ENCODE measurements around the gene ASCC1.
"Not testable (repeated sequence)": the region's sequence is repeated elsewhere in the genome, so short reads cannot be mapped to it uniquely, and the experiment has no call there.

ASCC1 gene

DNA sequence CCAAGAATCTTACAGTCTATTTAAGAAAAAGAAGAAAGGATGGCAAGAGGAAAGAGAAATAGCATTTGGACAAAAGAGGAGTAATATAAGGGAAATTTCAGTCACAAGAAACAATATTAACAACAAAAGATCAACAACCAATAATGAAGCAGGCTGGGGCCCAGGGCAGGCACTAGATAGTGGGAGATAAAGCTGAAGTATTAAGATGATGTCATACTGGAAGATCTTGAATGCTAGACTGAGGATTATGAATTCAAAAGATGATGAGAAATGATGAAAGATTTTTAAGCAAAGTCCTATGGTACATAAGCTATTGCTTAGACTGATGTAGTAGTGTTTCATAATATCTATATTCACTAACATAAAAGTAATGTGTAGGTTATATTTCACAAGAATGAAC, 75.9 kb downstream of the ASCC1 start:
- Mint-ChIP-seq H3K36me3 (peaks cover 16% of the 10 kb centered on the region), H3K4me1 (peaks cover 8% of the 10 kb centered on the region), H3K4me3 (no peak overlapping the region), H3K27me3 (no peaks in the 10 kb centered on the region), H3K27ac (no peak overlapping the region), H3K9me3 (no peaks in the 10 kb centered on the region)
- no peak for ATAC-seq

DNA sequence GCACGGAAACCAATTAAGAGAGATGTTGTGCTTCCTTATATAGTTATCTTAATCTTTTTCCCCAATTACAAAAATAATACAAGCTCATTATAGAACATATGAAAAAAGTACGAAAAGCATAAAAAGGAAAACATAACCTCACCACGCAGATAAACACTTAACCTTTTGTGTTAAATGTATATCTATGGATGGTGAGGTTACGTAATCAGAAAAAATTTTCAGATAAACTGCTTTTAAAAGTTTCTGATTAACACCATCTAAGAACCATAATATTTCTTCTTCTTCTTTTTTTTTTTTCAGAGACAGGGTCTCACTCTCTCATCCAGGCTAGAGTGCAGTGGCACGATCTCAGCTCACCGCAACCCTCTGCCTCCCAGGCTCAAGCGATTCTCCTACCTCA, 78.5 kb downstream of the ASCC1 start:
- H3K27me3 Mint-ChIP-seq, result no peaks in the 10 kb centered on the region
- no peak overlapping the region for H3K27ac Mint-ChIP-seq
- H3K9me3 Mint-ChIP-seq, result no peaks in the 10 kb centered on the region
- peaks cover 34% of the 10 kb centered on the region for H3K4me1 Mint-ChIP-seq
- no peak overlapping the region for H3K4me3 Mint-ChIP-seq
- H3K36me3 Mint-ChIP-seq, result peaks cover 34% of the 10 kb centered on the region
- no peak for ATAC-seq

DNA sequence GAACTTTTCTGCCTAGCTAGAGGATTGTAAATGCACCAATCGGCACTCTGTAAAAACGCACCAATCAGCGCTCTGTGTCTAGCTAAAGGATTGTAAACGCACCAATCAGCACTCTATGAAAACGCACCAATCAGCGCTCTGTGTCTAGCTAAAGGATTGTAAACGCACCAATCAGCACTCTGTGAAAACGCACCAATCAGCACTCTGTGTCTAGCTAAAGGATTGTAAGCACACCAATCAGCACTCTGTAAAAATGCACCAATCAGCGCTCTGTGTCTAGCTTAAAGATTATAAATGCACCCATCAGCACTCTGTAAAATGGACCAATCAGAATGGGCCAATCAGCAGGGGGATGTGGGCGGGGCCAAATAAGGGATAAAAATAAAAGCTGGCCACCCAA, 79.9 kb downstream of the ASCC1 start:
- not testable (repeated sequence) for H3K27ac Mint-ChIP-seq, H3K27me3 Mint-ChIP-seq, H3K9me3 Mint-ChIP-seq, H3K4me3 Mint-ChIP-seq, ATAC-seq
- H3K4me1 Mint-ChIP-seq, result peaks cover 40% of the 10 kb centered on the region
- peaks cover 37% of the 10 kb centered on the region for H3K36me3 Mint-ChIP-seq

DNA sequence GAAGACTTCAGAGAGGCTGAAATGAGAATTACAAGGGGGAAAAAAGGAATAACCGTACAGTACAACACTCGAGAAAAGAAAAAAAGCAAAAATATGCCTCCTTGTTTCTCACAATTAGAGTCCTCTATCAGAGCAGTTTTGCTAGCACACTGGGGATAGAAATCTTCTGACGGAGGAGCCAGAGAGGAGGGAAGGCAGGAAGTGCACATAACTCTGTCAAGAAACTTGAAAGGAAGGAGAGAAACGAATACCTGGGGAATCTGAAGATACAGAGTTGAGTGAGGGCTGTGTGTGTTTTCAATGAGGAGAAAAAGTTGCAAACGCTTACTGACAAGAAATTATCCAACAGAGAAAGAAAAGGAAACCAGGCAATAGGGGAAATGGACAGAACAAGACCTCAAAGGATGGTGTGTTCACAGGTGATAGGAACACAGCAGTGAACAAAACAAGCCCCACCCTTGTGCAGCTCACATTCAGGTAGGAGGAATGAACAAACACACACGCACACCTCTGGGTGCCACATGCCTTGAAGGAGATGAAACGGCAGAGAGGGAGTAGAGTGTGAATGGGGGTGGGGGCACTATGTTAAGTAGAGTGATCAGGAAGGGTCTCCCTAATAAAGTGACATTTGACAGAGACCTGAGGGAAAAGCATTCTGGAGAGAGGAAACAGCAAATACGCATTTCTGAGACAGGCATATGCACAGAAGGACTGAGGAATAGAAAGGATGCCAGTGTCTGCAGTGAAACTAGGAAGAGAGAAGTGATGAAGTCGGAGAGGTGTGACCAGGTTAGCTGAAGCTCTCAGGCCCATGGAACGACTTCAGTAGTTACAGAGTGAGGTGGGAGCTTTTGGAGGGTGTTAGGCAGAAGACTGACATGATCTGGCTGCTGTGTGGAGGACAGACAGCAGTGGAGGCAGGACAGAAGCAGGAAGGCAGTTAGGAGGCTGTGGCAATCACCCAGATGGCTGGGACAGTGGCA, 81.0 kb downstream of the ASCC1 start:
- ATAC-seq, result peak; percentile 71
- H3K4me3 Mint-ChIP-seq, result no peak overlapping the region
- no peaks in the 10 kb centered on the region for H3K27me3 Mint-ChIP-seq

DNA sequence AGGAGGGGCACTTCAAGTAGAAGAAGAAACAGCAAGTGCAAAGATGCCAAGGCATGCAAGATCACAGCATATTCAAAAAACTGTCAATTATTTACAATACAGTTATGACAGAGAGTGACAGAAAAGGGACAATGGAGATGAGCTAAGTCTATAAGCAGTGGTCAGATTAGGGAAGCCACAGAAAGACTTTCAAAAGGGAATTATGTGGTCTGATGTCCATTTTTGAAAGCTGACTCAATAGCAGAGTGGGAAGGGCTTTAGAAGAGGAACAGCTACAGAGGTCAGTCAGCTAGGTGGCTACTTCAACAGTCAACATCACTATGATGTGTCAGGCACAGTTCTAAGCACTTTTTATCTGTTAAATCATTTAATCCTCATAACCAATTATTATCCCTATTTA, 82.6 kb downstream of the ASCC1 start:
- no peak overlapping the region for H3K4me3 Mint-ChIP-seq
- H3K27me3 Mint-ChIP-seq, result no peaks in the 10 kb centered on the region
- H3K9me3 Mint-ChIP-seq, result no peaks in the 10 kb centered on the region
- peak overlapping the region; percentile 38 for H3K27ac Mint-ChIP-seq
- H3K4me1 Mint-ChIP-seq, result peaks cover 40% of the 10 kb centered on the region
- ATAC-seq, result peak; percentile 88
- H3K36me3 Mint-ChIP-seq, result peaks cover 49% of the 10 kb centered on the region

More for the DNA sequence above, 81.0 kb downstream of the ASCC1 start:
- H3K4me1 Mint-ChIP-seq, result peaks cover 40% of the 10 kb centered on the region
- no peaks in the 10 kb centered on the region for H3K9me3 Mint-ChIP-seq
- peaks cover 45% of the 10 kb centered on the region for H3K36me3 Mint-ChIP-seq
- H3K27ac Mint-ChIP-seq, result peak overlapping the region; percentile 20

DNA sequence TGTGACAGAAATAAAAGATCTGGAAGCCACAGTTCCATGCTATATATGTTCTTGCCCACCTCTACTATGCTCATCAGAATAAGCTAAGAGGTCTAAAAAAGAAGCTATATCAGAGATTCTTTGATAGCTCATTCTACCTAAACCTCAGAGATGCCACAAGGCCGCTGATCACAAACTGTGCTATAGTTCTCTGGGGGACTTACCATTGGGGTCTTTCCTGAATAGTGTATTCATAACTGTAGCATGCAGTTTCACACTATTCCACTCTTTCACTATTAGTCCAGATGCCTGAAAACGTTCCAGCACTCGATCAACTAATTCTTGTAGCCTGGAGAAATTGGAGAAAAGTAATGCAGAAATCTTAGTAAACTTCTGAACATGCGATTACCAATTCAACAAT, 83.2 kb downstream of the ASCC1 start:
- Mint-ChIP-seq H3K4me3 (no peak overlapping the region), H3K4me1 (peaks cover 40% of the 10 kb centered on the region), H3K27ac (peak overlapping the region; percentile 38), H3K9me3 (no peaks in the 10 kb centered on the region), H3K36me3 (peaks cover 49% of the 10 kb centered on the region), H3K27me3 (no peaks in the 10 kb centered on the region)
- no peak for ATAC-seq

DNA sequence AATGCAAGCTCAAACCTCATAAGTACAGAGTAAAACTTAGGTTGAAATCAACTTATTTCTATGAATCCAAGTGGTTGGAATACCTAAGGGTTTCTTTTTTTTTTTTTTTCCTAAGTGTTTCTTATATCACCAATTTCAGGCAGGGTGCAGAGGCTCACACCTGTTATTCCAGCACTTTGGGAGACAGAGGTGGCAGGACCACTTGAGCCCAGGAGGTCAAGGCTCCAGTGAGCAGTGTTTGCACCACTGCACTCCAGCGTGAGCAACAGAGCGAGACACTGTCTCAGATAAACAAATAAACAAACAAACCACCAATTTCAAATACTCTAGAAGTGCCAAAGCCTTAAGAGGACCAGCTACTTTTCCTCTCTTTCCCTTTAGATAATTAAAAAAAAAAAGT, 88.5 kb downstream of the ASCC1 start:
- Mint-ChIP-seq H3K9me3 (no peaks in the 10 kb centered on the region), H3K27ac (no peak overlapping the region), H3K27me3 (no peaks in the 10 kb centered on the region), H3K36me3 (peaks cover 40% of the 10 kb centered on the region), H3K4me3 (no peak overlapping the region), H3K4me1 (peaks cover 14% of the 10 kb centered on the region)
- no peak for ATAC-seq

DNA sequence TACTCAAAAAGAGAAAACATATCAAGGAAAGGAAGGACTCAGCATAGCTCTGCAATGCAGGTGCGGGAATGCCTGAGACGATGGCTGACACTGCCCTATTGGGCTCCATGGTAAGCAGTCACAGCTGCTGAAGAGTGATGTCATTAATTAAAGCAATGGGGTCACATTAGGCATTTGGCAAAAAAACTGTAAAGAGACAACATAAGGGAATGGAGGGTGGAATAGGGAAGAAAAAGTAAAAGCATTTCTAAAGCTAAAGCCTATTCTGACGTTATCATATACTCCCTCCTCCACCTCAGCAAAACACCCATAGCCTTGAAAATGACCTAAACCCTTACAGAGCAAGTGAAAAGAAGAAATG, 89.2 kb downstream of the ASCC1 start:
- Mint-ChIP-seq H3K27ac (no peak overlapping the region), H3K36me3 (peaks cover 47% of the 10 kb centered on the region), H3K9me3 (no peaks in the 10 kb centered on the region)

DNA sequence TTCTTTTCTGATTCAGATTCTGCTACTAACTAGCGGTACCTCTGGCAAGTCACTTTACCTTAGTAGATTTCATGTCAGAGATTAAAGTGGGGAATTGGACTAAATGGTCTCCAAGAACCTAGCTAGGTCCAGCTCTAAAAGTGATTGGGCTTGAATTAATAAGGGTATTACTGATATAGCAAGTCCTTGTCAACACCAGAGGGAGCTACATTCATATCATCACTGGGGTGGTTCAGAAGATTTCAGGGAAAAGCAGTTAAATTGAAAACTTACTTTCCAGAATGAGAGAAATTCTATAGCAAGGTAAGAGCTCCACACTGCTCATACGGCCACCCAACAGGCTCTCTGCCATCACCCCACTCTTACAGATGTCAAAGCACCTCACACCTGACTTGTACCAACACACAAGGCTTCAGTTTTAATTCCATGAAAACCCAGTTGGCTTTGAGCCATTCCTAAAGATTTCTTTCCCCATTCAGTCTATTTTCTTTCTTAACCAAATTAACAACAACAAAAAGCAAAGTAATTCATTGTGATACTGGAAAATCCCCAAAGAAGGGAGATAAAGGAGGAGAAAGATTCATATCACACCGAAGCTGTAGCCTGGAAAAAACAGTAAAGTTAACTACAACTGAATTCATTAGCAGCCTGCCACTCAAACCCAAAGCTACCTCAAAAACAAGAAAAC, 89.7 kb downstream of the ASCC1 start:
- Mint-ChIP-seq H3K27me3 (no peaks in the 10 kb centered on the region), H3K36me3 (peaks cover 49% of the 10 kb centered on the region), H3K9me3 (no peaks in the 10 kb centered on the region), H3K4me3 (no peak overlapping the region), H3K27ac (no peak overlapping the region), H3K4me1 (peaks cover 7% of the 10 kb centered on the region)
- ATAC-seq, result no peak

More for the DNA sequence above, 89.2 kb downstream of the ASCC1 start:
- Mint-ChIP-seq H3K4me1 (peaks cover 9% of the 10 kb centered on the region), H3K4me3 (no peak overlapping the region), H3K27me3 (no peaks in the 10 kb centered on the region)
- no peak for ATAC-seq

DNA sequence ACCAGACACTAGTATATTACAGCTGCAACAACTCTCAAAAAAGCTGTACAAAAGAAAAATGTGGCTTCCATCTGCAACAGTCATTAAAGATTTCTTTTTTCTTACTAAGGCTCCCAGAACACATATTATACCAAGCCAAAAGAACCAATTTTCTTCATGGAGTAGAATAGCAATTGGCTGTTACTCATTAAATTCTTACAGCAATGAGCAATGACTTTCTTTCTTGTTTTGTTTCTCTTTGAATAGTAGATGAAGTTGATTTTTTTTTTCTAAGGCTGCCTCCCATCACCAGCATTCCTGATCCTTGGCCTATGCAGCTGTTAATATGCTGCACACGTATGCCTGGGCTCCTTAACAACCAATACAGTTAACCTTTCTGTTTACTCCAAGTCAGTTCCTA, 91.1 kb downstream of the ASCC1 start:
- ATAC-seq, result no peak
- Mint-ChIP-seq H3K4me3 (no peak overlapping the region), H3K36me3 (peaks cover 54% of the 10 kb centered on the region), H3K4me1 (peaks cover 7% of the 10 kb centered on the region), H3K27ac (no peak overlapping the region), H3K27me3 (no peaks in the 10 kb centered on the region), H3K9me3 (no peaks in the 10 kb centered on the region)

DNA sequence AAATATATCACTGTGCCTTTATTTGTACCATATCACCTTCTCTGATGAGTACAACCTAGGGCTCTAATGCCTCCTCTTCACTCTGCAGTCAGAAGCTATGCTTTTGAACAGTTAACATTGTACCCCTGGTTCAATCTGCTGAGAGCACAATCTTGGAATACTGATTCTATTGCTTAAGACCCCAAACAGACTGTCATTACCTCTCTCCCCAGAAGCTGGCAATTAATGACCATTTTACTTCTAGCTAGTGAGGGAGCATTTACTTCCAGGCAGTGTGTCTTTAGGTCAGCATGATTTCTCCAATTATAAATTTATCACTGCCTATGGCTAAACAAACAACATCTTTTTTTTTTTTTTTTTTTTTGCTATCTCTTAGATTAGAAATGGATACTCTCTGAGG, 91.7 kb downstream of the ASCC1 start:
- Mint-ChIP-seq H3K36me3 (peaks cover 55% of the 10 kb centered on the region), H3K4me3 (no peak overlapping the region), H3K27ac (no peak overlapping the region), H3K9me3 (no peaks in the 10 kb centered on the region), H3K4me1 (peaks cover 7% of the 10 kb centered on the region), H3K27me3 (no peaks in the 10 kb centered on the region)
- ATAC-seq, result no peak

DNA sequence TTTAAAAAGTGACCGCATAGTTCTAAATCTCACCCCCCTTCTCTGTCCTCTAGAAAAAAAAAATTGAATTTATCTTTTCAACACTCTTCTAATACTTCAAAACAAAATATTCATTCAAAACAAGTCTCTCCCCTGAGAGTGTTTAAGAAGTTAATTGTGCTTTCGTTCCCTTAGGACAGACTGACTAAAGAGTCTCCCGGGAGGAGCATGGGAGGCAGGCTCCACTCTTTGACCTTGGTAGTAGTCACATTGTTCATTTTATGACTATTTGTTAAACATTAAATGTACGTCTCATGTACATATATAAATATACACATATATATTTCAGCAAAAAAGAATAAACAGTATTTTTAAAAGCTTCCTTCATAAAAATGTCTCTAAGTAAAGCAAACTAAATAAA, 92.5 kb downstream of the ASCC1 start:
- Mint-ChIP-seq H3K4me1 (peaks cover 7% of the 10 kb centered on the region), H3K27me3 (no peaks in the 10 kb centered on the region), H3K36me3 (peaks cover 57% of the 10 kb centered on the region), H3K27ac (no peak overlapping the region), H3K4me3 (no peak overlapping the region), H3K9me3 (no peaks in the 10 kb centered on the region)
- no peak for ATAC-seq

DNA sequence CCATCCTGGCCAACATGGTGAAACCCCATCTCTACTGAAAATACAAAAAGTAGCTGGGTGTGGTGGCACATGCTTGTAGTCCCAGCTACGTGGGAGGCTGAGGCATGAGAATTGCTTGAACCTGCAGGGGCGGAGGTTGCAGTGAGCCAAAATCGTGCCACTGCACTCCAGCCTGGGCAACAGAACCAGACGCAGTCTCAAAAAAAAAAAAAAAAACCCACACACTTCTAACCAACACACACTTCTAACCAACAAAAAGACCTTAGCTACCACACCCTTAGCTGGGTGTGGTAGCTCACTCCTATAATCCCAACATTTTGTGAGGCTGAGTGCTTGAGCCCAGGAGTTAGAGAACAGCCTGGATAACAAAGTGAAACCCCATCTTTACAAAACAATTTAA, 93.9 kb downstream of the ASCC1 start:
- Mint-ChIP-seq H3K36me3 (peaks cover 58% of the 10 kb centered on the region), H3K27me3 (no peaks in the 10 kb centered on the region), H3K4me3 (no peak overlapping the region), H3K9me3 (peaks cover 3% of the 10 kb centered on the region), H3K27ac (no peak overlapping the region), H3K4me1 (peaks cover 7% of the 10 kb centered on the region)
- ATAC-seq, result no peak

DNA sequence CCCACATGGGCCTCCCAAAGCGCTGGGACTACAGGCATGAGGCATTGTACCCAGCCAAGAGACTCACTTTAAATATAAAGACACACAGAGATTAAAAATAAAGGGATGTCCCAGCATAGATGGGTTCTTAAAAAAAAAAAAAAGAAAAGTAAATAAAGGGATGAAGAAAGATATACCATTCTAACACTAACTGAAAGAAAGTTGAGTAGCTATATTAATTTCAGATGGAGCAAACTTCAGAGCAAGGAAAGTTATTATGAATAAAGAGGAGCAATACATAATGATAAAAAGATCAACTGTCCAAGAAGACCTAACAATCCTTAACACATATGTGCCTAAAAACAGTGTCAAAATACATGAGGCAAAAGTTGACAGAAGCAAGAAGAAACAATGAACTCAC, 94.7 kb downstream of the ASCC1 start:
- Mint-ChIP-seq H3K9me3 (peaks cover 5% of the 10 kb centered on the region), H3K4me3 (no peak overlapping the region), H3K4me1 (peaks cover 3% of the 10 kb centered on the region), H3K36me3 (peaks cover 56% of the 10 kb centered on the region), H3K27me3 (no peaks in the 10 kb centered on the region), H3K27ac (no peak overlapping the region)
- ATAC-seq, result no peak

DNA sequence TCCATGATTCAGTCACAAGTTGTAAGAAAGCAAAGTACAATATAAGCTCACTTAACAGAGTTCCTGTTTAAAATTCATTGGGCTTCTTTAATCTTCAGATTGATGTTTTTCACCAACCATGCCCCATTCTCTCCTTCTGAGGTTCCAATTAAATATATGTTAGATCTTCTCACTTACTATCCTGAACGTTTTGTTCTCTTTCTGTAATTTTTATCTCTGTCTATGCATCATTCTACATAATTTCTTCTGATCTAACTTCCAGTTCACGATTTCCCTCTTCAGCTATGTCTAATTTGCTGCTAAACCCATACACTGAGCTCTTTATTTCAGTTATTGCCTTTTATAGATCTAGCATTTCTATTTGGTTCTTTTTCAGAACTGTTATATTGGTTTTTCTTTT, 99.7 kb downstream of the ASCC1 start:
- Mint-ChIP-seq H3K36me3 (peaks cover 68% of the 10 kb centered on the region), H3K27me3 (no peaks in the 10 kb centered on the region), H3K4me3 (no peak overlapping the region), H3K27ac (no peak overlapping the region), H3K9me3 (peaks cover 7% of the 10 kb centered on the region), H3K4me1 (no peaks in the 10 kb centered on the region)
- ATAC-seq, result no peak

All from stimulated activated memory B cell treated with anti-CD40 and anti-IgM and Interleukin-4, amounts not matched to agents 10 μg/mL and 1 μg/mL and 100 μg/mL, for 72 hours (primary cell).